Measurements from ENCODE around the gene GRK1. TPM values are rescaled to one million over a fixed set of nuclear protein-coding genes. Genes with fewer than 3 reads are reported as not detected.

GRK1 gene
- total RNA-seq, 1 donor from 2014 or later = 1.5 TPM

DNA sequence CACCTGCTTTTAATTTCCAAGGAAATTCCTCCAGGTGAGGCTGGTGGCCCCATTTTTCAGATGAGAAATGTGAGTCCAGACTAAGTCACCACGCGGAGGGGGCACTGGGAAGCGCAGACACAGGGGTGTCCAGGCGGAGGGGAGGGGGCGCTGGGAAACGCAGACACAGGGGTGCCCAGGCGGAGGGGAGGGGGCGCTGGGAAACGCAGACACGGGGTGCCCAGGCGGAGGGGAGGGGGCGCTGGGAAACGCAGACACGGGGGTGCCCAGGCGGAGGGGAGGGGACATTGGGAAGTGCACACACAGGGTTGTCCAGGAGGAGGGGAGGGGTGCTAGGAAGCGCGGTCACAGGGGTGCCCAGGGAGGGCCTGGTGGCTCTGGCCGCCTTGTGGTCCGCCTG is 3.5 kb downstream of the GRK1 start:
- Mint-ChIP-seq H3K9me3 (peaks cover 6% of the 10 kb centered on the region), H3K27ac (ENCODE audit: unreplicated experiment) (no peak overlapping the region), H3K36me3 (ENCODE audit: low read depth) (peaks cover 2% of the 10 kb centered on the region), H3K4me1 (peaks cover 13% of the 10 kb centered on the region), H3K27me3 (ENCODE audit: low read depth) (peaks cover 5% of the 10 kb centered on the region), H3K4me3 (peak overlapping the region; percentile 38)
- TF ChIP-seq CTCF (conservative IDR thresholded peaks at IDR 0.05) = no peak
- DNase-seq (ENCODE audit: low read depth, low spot score) = no peak

GRCh38 chr13:113671066-113672001 is 4.3 kb downstream of the GRK1 start:
- peaks cover 6% of the 10 kb centered on the region for H3K9me3 Mint-ChIP-seq
- H3K4me3 Mint-ChIP-seq = no peak overlapping the region
- peaks cover 2% of the 10 kb centered on the region for H3K36me3 Mint-ChIP-seq (ENCODE audit: low read depth)
- H3K27ac Mint-ChIP-seq (ENCODE audit: unreplicated experiment) = no peak overlapping the region
- TF ChIP-seq CTCF (conservative IDR thresholded peaks at IDR 0.05) = no peak
- DNase-seq (ENCODE audit: low read depth, low spot score) = no peak
- peaks cover 5% of the 10 kb centered on the region for H3K27me3 Mint-ChIP-seq (ENCODE audit: low read depth)
- H3K4me1 Mint-ChIP-seq = peaks cover 13% of the 10 kb centered on the region

GRCh38 chr13:113672002-113672651 is 5.1 kb downstream of the GRK1 start:
- peak overlapping the region; percentile 16 for H3K27ac Mint-ChIP-seq (ENCODE audit: unreplicated experiment)
- no peak for TF ChIP-seq CTCF (conservative IDR thresholded peaks at IDR 0.05)
- no peaks in the 10 kb centered on the region for H3K36me3 Mint-ChIP-seq (ENCODE audit: low read depth)
- DNase-seq (ENCODE audit: low read depth, low spot score) = no peak
- peaks cover 4% of the 10 kb centered on the region for H3K9me3 Mint-ChIP-seq
- H3K27me3 Mint-ChIP-seq (ENCODE audit: low read depth) = no peaks in the 10 kb centered on the region
- H3K4me1 Mint-ChIP-seq = peaks cover 9% of the 10 kb centered on the region
- peak overlapping the region; percentile 49 for H3K4me3 Mint-ChIP-seq

GRCh38 chr13:113722921-113723320 is 55.9 kb downstream of the GRK1 start:
- no peaks in the 10 kb centered on the region for H3K9me3 Mint-ChIP-seq
- no peak for TF ChIP-seq CTCF (conservative IDR thresholded peaks at IDR 0.05)
- H3K4me1 Mint-ChIP-seq = peaks cover 3% of the 10 kb centered on the region
- H3K36me3 Mint-ChIP-seq (ENCODE audit: low read depth) = no peaks in the 10 kb centered on the region
- DNase-seq (ENCODE audit: low read depth, low spot score) = no peak
- peaks cover 3% of the 10 kb centered on the region for H3K27me3 Mint-ChIP-seq (ENCODE audit: low read depth)
- peak overlapping the region; percentile 43 for H3K4me3 Mint-ChIP-seq
- H3K27ac Mint-ChIP-seq (ENCODE audit: unreplicated experiment) = no peak overlapping the region

DNA sequence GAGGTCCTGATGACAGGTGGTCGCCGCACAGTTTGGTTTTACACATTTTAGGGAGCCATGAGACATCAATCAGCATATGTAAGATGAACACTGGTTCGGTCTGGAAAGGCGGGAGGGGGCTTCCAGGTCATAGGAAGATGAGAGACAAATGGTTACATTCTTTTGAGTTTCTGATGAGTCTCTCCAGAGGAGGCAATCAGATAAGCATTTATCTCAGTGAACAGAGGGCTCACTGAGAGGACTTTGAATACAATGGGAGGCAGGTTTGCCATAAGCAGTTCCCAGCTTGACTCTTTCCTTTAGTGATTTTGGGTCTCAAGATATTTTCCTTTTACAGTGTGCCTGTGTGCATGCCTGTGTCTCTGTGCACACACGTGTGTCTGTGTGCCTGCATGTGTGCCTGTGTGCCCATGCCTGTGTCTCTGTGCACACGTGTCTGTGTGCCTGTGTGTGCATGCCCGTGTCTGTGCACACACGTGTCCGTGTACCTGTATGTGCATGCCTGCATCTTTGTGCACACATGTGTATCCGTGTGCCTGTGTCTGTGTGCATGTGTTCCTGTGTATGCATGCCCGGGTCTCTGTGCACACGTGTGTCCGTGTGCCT is 56.5 kb downstream of the GRK1 start:
- no peak for DNase-seq (ENCODE audit: low read depth, low spot score)
- H3K4me1 Mint-ChIP-seq = peaks cover 3% of the 10 kb centered on the region
- no peak for TF ChIP-seq CTCF (conservative IDR thresholded peaks at IDR 0.05)
- H3K9me3 Mint-ChIP-seq = no peaks in the 10 kb centered on the region
- H3K27ac Mint-ChIP-seq (ENCODE audit: unreplicated experiment) = no peak overlapping the region
- H3K4me3 Mint-ChIP-seq = peak overlapping the region; percentile 43
- peaks cover 3% of the 10 kb centered on the region for H3K27me3 Mint-ChIP-seq (ENCODE audit: low read depth)
- no peaks in the 10 kb centered on the region for H3K36me3 Mint-ChIP-seq (ENCODE audit: low read depth)

Measured in neural crest cell (in vitro differentiated cells).